ENCODE results near the gene TXNL4A.

- no peak for TF ChIP-seq CTCF (IDR thresholded peaks at IDR 0.05; ENCODE audit: low read length)
- no peak for TF ChIP-seq EZH2 (optimal IDR thresholded peaks at IDR 0.05; ENCODE audit: low read depth, low read length)
Measured at GRCh38 chr18:79923896-79924585, 64.3 kb downstream of the TXNL4A start.
